ENCODE data around the gene ANGPTL4.

GRCh38 chr19:8387688-8388611 is 24.0 kb downstream of the ANGPTL4 start:
- TF ChIP-seq CTCF (IDR thresholded peaks at IDR 0.05; ENCODE audit: low read depth, low read length, poor library complexity, severe bottlenecking): no peak
- no peak for TF ChIP-seq EZH2phosphoT487 (IDR thresholded peaks at IDR 0.05; ENCODE audit: borderline replicate concordance, low read length)

Measured in DOHH2 (cell line).